ENCODE measurements around the gene SSBP1.
A peak's percentile ranks its signal among the peaks of the same experiment; 100 is the strongest.

Gene SSBP1

GRCh38 chr7:141697211-141697871 is 40.8 kb upstream of the SSBP1 start:
- TF ChIP-seq CTCF (conservative IDR thresholded peaks at IDR 0.05; ENCODE audit: control insufficient read depth, insufficient read depth, low read depth, low read length) = no peak
- peak; percentile 63 for DNase-seq (ENCODE audit: low read depth)
- H3K4me3 ChIP-seq (ENCODE audit: control insufficient read depth, low read depth, low read length) = no peak overlapping the region

- TF ChIP-seq CTCF (conservative IDR thresholded peaks at IDR 0.05; ENCODE audit: control insufficient read depth, insufficient read depth, low read depth, low read length) = no peak
- H3K4me3 ChIP-seq (ENCODE audit: control insufficient read depth, low read depth, low read length) = no peak overlapping the region
- DNase-seq (ENCODE audit: low read depth) = no peak
Measured at GRCh38 chr7:141698247-141699015, 39.7 kb upstream of the SSBP1 start.

- DNase-seq (ENCODE audit: low read depth) = no peak
- H3K4me3 ChIP-seq (ENCODE audit: control insufficient read depth, low read depth, low read length) = no peak overlapping the region
- TF ChIP-seq CTCF (conservative IDR thresholded peaks at IDR 0.05; ENCODE audit: control insufficient read depth, insufficient read depth, low read depth, low read length) = no peak
Measured at GRCh38 chr7:141699860-141700259, 38.3 kb upstream of the SSBP1 start.

- no peak overlapping the region for H3K4me3 ChIP-seq (ENCODE audit: control insufficient read depth, low read depth, low read length)
- no peak for TF ChIP-seq CTCF (conservative IDR thresholded peaks at IDR 0.05; ENCODE audit: control insufficient read depth, insufficient read depth, low read depth, low read length)
- DNase-seq (ENCODE audit: low read depth) = no peak
Measured at GRCh38 chr7:141700296-141700847, 37.8 kb upstream of the SSBP1 start.

DNA sequence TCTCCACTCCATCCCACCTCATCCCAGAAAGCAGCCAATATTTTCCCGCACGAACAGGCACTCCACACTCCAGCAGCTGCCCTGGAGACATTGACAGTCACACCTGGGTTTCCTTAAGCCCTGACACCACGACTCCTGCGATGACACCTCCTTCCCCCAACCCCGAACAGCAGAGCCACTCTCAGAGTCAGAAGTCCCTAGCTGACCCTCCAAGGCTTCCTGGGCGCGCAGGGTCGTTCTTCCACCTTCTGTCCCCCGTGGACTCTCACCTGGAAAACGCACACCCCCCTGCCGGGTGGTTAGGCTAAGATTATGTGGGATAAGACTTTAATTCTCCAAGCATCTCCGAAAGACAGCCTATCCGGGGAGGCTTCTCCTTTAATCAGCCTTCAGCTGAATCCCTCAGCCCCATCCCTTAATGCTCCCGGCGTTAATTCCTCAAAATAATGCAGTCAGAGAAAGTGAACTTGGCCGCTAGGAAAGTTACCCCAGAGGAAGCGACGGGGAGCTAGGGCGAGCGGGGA is 37.2 kb upstream of the SSBP1 start:
- peak overlapping the region; percentile 33 for H3K4me3 ChIP-seq (ENCODE audit: control insufficient read depth, low read depth, low read length)
- TF ChIP-seq CTCF (conservative IDR thresholded peaks at IDR 0.05; ENCODE audit: control insufficient read depth, insufficient read depth, low read depth, low read length) = no peak
- no peak for DNase-seq (ENCODE audit: low read depth)

DNA sequence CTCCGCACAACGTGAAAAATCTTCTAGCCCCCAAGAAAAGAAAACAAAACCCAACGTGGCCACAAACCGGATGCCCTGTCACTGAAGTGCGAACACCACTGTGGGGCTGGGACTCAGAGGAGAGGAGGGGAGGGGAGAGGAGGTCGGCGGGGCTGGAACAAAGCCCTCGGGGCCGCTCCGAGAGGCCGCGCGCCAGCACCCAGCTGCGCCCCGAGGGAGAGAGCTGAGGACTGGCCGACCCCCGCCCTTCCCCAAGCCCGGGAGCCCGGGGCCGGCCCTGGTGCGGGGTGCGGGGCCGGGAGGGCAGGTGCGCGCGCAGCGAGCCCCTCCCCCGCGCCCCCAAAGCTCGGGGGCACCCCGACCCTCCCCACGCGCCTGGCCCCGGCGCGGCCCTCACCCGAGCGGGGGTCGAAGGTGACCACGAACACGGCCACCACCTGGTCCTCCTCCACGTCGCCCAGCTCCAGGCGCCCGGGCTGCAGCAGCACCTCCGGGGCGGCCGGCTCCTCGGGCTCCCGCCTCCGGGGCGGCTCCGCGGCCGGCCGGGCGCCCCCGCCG is 36.6 kb upstream of the SSBP1 start:
- peak overlapping the region; percentile 58 for H3K4me3 ChIP-seq (ENCODE audit: control insufficient read depth, low read depth, low read length)
- TF ChIP-seq CTCF (conservative IDR thresholded peaks at IDR 0.05; ENCODE audit: control insufficient read depth, insufficient read depth, low read depth, low read length) = no peak
- no peak for DNase-seq (ENCODE audit: low read depth)

All from fibroblast of mammary gland (primary cell).